Central memory CD8-positive, alpha-beta T cell (primary cell): ENCODE results near the gene CUTA.

Experiments
- ATAC-seq: fragments of 150-1000 bp; cut with Tn5 transposase; replicated peaks from 2 replicates; pipeline ENCODE4 v1.10.0; 2022; ENCODE audit warnings: mild to moderate bottlenecking, moderate FRiP score, moderate number of reproducible peaks; ENCODE audit not compliant: poor library complexity, severe bottlenecking; ENCODE audit errors: extremely low read depth
- DNase-seq, 2 donors: peaks; one replicate each; pipeline ENCODE4 v3.0.0; 2021; ENCODE audit warnings: low spot score in 2 of 2
- H3K27ac Mint-ChIP-seq: one replicate; pipeline ENCODE4 v1.8.0; 2022; ENCODE audit warnings: low read depth, mild to moderate bottlenecking, moderate library complexity, mixed read lengths
- H3K27me3 Mint-ChIP-seq: one replicate; pipeline ENCODE4 v1.8.0; 2022; ENCODE audit warnings: mixed read lengths
- H3K36me3 Mint-ChIP-seq: one replicate; pipeline ENCODE4 v1.8.0; 2022; ENCODE audit warnings: mild to moderate bottlenecking, moderate library complexity, mixed read lengths; ENCODE audit not compliant: insufficient read depth
- H3K4me1 Mint-ChIP-seq: one replicate; pipeline ENCODE4 v1.8.0; 2022; ENCODE audit warnings: mixed read lengths
- H3K4me3 Mint-ChIP-seq: one replicate; pipeline ENCODE4 v1.8.0; 2022; ENCODE audit warnings: mild to moderate bottlenecking, moderate library complexity, mixed read lengths
- H3K9me3 Mint-ChIP-seq: one replicate; pipeline ENCODE4 v1.8.0; 2022; ENCODE audit warnings: mixed read lengths

The CUTA gene

DNA sequence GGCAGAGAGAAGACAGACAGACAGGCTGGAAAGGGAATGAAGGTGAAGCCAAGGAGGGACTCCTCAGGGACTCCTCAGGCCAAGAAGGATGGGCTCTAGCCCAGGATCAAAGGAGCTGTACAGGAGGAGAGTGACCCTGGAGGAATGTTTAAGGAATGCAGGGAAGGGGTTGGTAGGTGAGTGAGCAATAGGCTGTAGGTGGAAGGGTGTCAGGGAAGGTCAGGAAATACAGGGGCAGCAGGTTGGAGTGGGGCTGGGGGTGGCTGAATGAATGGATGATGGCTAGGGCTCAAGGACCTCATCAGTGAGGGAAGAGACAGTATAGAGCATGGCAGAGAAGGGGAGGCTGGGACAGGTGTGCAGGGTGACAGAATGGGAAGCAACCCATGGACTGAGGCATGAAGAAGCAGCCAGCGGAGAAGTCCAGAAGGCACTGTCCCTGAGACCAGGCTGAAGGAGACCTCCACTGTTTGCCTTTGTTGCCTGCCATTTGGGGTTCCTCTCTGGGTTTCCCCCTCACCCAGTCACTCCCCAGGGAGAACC, 15.2 kb upstream of the CUTA start:
- Mint-ChIP-seq H3K9me3 (no peaks in the 10 kb centered on the region), H3K4me1 (peaks cover 55% of the 10 kb centered on the region), H3K27ac (peak overlapping the region; percentile 27), H3K4me3 (peak overlapping the region; percentile 79), H3K27me3 (no peaks in the 10 kb centered on the region), H3K36me3 (peaks cover 25% of the 10 kb centered on the region)
- ATAC-seq (no peak), DNase-seq (no peak)

DNA sequence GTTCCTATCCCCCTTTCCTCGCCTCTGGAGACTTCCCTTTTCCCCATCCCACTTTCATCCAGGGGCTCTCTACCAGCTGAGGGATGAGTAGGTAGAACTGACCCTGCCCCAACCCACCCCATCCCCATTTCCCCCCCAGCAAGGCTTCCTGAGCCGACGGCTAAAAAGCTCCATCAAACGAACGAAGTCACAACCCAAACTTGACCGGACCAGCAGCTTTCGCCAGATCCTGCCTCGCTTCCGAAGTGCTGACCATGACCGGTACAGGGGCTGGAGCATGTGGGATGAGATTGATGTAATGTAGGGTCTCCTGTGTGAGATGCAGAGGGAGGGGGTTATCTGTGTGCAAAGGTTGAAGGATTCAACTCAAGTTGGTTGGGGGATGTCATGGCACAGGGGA, 14.6 kb upstream of the CUTA start:
- DNase-seq = no peak
- no peaks in the 10 kb centered on the region for H3K27me3 Mint-ChIP-seq
- no peak for ATAC-seq
- peaks cover 26% of the 10 kb centered on the region for H3K36me3 Mint-ChIP-seq
- peaks cover 55% of the 10 kb centered on the region for H3K4me1 Mint-ChIP-seq
- H3K9me3 Mint-ChIP-seq = no peaks in the 10 kb centered on the region
- H3K27ac Mint-ChIP-seq = peak overlapping the region; percentile 27
- H3K4me3 Mint-ChIP-seq = peak overlapping the region; percentile 79

DNA sequence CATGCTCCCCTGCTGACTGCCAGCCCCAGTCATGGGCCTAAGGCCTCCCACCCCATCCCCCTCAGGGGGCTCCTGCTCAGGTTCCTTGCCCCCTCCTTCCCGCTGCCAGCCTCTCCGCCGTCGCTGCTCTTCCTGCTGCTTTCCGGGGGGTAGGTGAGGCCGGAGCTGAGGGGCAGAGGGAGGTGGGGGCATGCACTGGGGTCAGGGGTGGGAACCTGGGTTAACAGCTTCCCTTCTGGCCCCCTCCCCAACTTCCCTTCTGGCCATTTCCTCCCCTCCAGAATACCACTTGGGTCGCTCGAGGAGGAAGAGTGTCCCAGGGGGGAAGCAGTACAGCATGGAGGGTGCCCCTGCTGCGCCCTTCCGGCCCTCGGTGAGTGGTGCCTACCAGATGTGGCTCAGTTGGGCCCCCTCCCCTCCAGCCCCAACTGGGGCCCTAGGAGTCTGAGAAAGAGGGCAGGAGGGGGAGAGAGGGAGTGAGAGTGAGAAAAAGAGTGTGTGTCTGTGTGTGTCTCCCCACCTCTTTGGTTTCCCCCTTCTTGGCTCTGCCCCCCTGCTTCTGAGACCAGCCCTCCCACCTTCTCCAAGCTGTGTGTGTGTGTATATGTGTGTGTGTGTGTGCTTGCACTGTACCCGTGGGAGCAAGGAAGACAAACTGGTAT, 14.1 kb upstream of the CUTA start:
- H3K27me3 Mint-ChIP-seq = no peaks in the 10 kb centered on the region
- no peak overlapping the region for H3K27ac Mint-ChIP-seq

DNA sequence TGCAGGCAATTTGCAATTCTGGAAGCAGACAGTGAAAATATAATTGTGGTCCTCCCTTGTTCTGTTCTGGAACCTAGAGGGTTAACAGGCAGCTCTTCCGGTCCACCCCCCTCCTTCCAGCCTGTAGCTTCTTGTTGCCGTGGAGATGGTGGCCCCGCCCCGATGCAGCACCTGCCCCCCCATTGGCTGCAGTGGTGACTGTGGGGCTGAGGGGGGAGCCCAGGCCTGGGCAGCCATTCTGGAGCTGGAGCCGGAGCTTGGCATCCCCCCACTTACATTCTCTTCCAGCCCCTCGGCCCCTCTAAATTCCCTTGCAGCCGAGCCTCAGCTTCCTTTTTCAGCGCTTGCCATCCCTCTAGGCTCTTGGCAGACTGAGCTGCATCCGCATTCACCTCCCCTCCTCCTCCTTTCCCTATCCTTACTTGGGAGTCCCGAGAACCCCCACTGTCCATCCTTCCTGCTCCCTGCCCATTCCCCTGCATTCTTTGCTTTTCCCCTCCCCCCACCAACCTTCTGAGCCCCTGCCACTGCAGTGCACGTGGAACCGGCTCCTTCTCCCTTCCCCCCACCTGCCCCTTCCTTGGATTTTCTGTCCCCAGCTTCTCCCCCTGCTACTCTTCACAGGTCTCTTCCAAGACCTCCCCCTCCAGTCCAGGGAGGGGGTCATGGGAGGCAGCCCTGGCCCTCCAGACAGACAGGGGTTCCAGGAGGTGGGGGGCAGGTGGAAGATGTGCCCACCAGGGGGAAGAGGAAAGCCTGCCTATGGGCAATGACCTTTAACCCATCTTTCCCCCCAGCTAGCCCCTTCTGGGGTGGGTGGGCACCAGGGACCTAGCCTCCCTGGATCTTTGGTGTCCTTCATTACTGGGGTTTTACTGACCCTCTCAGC, 13.3 kb upstream of the CUTA start:
- ATAC-seq (peak; percentile 60), DNase-seq (peak; percentile 66 to 82)
- H3K9me3 Mint-ChIP-seq = no peaks in the 10 kb centered on the region
- H3K27ac Mint-ChIP-seq = peak overlapping the region; percentile 47
- peaks cover 33% of the 10 kb centered on the region for H3K36me3 Mint-ChIP-seq
- H3K27me3 Mint-ChIP-seq = no peaks in the 10 kb centered on the region
- peaks cover 69% of the 10 kb centered on the region for H3K4me1 Mint-ChIP-seq
- H3K4me3 Mint-ChIP-seq = peak overlapping the region; percentile 79

More for the DNA sequence above, 14.1 kb upstream of the CUTA start:
- DNase-seq = no peak
- Mint-ChIP-seq H3K9me3 (no peaks in the 10 kb centered on the region), H3K4me1 (peaks cover 61% of the 10 kb centered on the region), H3K36me3 (peaks cover 31% of the 10 kb centered on the region), H3K4me3 (peak overlapping the region; percentile 79)
- no peak for ATAC-seq

DNA sequence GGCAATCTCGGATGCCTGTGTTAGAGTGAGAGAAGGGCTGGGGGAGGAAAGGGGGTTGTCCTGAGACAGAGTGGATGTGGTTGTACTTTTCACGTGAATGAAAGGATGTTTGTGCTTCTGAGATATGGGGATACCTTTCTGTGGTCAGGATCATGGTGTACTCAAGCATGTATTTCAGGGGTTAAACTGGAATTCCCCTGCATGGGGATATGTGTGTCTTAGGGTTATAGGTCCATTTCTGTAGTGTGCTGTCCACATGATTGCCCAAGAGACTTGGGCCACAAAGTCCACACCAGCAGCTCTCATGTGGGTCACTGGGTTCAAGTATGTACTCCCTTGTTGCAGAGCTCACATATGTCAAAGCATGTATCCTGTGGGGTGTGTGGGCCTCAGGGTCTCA, 12.4 kb upstream of the CUTA start:
- H3K27ac Mint-ChIP-seq = peak overlapping the region; percentile 47
- DNase-seq (no peak), ATAC-seq (no peak)
- H3K9me3 Mint-ChIP-seq = no peaks in the 10 kb centered on the region
- H3K4me1 Mint-ChIP-seq = peaks cover 74% of the 10 kb centered on the region
- peaks cover 31% of the 10 kb centered on the region for H3K36me3 Mint-ChIP-seq
- H3K27me3 Mint-ChIP-seq = no peaks in the 10 kb centered on the region
- peak overlapping the region; percentile 79 for H3K4me3 Mint-ChIP-seq

DNA sequence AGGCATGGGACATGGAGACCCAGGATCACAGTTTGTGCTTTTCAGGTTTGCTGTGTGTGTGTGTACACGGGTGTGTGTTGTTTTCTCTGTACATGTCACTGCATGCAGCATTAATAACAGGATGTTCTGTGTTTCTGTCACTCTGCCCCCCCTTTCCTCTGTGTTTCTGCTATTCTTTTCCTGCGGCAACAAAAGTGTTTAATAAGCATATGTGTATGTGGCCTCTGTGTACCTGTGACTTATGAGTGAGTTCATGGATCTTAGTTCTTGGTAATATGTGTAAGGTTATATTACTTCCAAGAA, 11.8 kb upstream of the CUTA start:
- Mint-ChIP-seq H3K27me3 (no peaks in the 10 kb centered on the region), H3K36me3 (peaks cover 29% of the 10 kb centered on the region), H3K4me1 (peaks cover 80% of the 10 kb centered on the region), H3K9me3 (no peaks in the 10 kb centered on the region), H3K27ac (peak overlapping the region; percentile 87), H3K4me3 (peak overlapping the region; percentile 79)
- DNase-seq (no peak), ATAC-seq (peak; percentile 7)

DNA sequence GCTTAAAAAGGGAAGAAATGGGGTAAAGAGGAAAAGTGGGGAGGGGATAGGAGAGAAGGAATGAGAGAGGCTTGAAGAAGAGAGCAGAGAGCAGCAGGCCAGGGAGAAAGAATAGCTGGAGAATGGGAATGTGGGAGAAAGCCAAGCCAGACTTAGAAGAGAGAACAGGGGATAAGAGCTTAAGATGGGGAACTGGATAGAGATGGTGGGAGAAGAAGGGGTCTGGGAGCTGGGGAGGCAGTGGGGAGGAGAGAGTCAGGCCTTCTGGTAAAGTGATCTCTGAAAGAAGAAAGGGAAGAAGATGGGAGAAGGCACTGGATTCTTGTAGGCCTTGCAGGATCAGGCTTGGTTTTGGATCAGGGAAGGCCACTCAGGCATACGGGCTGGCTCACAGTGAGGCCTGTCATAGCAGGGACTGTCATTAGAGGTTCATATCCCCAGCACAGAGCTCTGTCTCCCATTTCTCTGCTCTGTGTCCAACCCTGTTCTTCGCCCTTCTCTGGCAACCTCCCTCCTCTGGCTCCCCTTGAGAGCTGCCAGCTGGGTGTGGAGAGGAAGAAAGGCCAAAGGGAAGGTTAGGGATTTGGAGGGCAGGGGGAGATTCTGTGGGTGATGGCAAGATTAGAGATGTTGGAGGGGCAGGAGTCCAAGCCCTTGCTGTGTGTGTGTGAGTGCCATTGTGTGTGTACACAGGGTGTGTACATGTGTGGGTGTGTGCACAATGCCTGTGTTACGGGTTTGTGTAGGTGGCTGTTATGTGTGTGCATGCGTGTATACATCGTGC, 11.3 kb upstream of the CUTA start:
- ATAC-seq (no peak), DNase-seq (no peak)
- Mint-ChIP-seq H3K9me3 (no peaks in the 10 kb centered on the region), H3K4me3 (peak overlapping the region; percentile 79), H3K27me3 (no peaks in the 10 kb centered on the region), H3K36me3 (peaks cover 29% of the 10 kb centered on the region), H3K4me1 (peaks cover 84% of the 10 kb centered on the region), H3K27ac (peak overlapping the region; percentile 87)

DNA sequence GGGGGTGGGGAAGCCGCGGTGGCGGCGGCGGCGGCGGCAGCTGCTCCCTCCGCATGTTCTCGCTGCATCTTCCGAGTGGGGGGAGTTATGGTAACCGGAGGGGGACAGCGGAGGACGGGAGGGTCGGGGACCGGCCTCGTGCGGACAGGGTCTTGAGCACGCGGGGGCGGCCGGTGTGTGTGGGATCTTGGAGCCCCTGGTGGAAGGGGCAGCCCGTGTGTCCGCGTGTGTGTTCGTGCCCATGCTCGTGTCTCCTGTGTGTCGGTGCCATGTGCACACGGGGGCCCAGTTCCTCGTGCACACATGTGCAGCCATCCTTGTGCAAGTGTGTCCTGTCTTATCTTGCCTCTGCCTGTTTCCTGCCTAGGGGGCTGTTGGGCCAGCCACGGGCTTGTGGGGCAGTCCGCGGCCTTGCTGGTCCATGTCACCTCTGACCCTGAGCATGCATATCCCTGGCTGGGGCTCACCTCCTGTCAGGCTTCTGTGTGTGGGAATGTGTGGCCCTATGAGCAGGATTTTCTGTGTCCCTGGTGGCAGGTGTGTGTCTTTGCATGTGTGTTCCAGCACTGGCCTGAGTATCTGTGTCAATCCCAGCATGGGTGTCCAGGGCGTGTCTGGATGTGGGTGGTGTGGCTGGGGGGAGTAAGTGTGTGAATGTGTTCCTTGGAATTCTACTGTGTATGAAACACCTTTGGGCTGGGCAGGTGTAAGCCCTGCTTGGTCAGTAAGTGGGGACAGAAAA, 10.5 kb upstream of the CUTA start:
- H3K36me3 Mint-ChIP-seq = peaks cover 29% of the 10 kb centered on the region
- DNase-seq = no peak
- peak overlapping the region; percentile 87 for H3K27ac Mint-ChIP-seq
- peak overlapping the region; percentile 79 for H3K4me3 Mint-ChIP-seq
- H3K9me3 Mint-ChIP-seq = no peaks in the 10 kb centered on the region
- ATAC-seq = no peak
- H3K4me1 Mint-ChIP-seq = peaks cover 86% of the 10 kb centered on the region
- no peaks in the 10 kb centered on the region for H3K27me3 Mint-ChIP-seq

DNA sequence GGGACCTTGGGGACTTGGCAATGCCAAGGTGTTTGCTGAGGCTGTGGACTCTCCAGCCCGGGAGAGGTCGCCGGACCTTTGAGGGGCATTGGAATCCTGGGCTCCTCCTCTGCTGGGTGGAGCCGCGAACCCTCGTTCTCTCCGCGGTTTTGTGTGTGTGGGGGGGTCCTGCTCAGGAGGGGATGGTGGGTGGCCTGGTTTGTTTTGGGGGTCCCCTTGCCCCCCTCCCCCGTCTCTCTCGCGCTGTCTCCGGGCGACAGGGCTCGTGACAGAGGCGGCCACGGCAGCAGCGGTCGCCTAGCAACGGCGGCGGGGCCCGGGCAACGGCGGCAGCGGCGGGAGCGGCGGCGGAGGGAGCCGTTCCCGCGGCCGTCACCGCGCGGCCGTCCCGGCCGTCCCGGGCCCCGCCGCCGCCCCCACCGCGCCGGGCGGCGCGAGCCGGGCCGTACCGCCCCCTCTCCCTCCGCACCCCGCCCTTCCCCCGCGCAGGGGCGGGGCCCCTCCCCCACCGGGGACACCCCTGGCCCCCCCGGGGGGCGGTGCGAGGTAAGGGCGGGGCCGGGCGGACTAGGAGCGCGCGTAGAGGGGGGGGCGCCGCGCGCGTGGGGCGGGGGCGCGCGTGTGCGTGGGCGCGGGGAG, 9.8 kb upstream of the CUTA start:
- Mint-ChIP-seq H3K4me3 (peak overlapping the region; percentile 79), H3K4me1 (peaks cover 82% of the 10 kb centered on the region), H3K27me3 (no peaks in the 10 kb centered on the region), H3K36me3 (peaks cover 27% of the 10 kb centered on the region), H3K27ac (peak overlapping the region; percentile 87), H3K9me3 (no peaks in the 10 kb centered on the region)
- peak in 1 of 2 donors; percentile 42 for DNase-seq
- ATAC-seq = peak; percentile 2

DNA sequence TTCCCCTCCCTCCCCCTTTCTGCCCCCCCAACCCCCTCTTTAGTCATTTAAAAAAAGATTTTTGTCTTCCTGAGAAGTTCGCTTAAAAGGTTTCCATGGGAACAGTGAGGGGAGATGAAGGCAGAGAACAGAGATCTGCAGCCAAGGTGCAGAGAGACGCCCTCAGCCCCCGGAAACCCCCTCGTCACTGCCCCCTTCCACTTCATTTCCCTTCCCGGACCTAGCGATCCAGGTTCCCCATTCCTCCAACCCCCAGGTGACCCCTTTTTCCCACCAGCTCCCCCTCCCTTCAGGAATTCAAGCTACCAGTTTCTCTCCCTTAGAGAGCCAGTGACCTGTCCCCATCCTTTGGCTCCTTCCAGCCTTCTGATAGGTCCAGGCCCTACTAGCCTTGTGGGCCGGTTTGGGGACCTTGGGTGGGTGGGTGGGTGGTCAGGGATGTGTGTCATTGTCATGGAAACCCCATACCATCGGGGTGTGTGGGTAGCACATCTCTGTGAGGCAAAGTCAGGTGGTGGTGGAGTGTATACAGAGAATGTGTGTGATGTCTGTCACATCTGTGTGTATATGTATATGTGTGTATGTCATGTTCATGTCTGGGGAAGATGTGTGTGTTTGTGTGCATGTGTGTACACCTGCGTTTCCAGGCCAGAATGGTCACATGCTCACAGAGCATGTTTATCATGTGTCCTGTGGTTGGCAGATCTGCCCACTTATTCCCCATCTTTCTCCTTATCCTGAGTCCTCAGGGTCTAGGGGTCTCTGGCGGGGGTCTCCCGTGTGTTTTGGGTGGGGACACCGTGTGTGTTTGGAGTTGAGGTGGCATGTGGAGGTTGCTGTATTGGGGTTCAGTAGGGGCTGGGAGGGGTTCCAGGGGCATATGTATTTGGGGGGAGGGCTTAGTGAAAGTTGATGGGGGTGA, 8.9 kb upstream of the CUTA start:
- H3K4me1 Mint-ChIP-seq = peaks cover 74% of the 10 kb centered on the region
- peak in 1 of 2 donors; percentile 46 for DNase-seq
- no peaks in the 10 kb centered on the region for H3K9me3 Mint-ChIP-seq
- ATAC-seq = peak; percentile 62
- H3K27me3 Mint-ChIP-seq = no peaks in the 10 kb centered on the region
- peaks cover 27% of the 10 kb centered on the region for H3K36me3 Mint-ChIP-seq
- H3K4me3 Mint-ChIP-seq = peak overlapping the region; percentile 79
- H3K27ac Mint-ChIP-seq = peak overlapping the region; percentile 87
